ENCODE measurements around the gene ARMC12. TPM values are rescaled to one million over a fixed set of nuclear protein-coding genes. Genes with fewer than 3 reads are reported as not detected.

The ARMC12 gene, protein sequence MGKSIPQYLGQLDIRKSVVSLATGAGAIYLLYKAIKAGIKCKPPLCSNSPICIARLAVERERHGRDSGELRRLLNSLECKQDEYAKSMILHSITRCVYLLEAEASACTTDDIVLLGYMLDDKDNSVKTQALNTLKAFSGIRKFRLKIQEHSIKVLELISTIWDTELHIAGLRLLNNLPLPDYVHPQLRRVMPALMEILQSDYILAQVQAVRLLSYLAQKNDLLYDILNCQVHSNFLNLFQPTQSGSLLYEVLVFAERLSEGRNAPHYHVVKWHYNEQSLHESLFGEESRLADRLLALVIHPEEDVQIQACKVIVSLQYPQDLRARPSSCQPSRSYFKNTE
- 0.06 and 0.13 TPM in 2 replicates for total RNA-seq

GRCh38 chr6:35736982-35737412 is at the start of gene ARMC12:
ARMC12 (plus strand) TSS chr6:35737032; CDS start chr6:35737109, 77 bp downstream.

DNA sequence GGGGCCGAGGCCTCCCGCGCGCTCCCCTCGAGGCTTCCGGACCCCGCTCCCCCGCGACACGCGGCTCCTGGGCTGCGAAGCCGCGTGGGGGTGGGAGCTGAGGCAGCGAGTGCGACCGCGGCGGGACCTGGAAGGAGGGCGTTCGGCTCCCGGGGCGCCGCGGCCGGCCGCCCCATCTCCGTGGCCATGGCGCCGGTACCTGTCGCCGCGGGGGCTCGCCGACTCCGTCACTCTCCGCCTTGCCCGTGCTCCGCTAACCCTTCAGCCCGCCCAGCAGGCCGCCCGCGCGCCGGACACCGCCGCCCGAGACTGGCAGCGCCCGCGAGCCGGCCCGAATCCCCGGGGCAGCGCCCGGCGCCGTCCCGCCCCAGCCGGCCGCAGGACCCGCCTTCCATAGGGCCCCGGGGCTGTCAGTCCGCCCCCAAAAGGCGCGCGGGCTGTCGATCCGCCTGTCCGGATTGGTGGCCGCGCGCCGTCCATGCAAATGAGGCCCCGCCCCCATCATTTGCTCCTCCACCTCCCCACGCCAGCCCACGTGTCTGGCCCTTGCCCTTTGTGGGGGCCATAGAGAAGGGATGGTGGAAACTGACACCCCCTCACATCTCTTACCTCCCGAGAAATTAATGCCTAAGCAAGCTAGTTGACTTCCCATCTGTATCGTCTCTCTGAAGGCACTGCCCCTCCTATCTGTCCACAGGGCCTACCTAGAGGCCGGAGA is 48.1 kb upstream of the ARMC12 start, which contains the start of gene FKBP5:
Gene FKBP5, minus strand, starts transcription at position 311 of the 718 bp plus-strand sequence. CDS start 46,091 bp downstream, outside the sequence.

DNA sequence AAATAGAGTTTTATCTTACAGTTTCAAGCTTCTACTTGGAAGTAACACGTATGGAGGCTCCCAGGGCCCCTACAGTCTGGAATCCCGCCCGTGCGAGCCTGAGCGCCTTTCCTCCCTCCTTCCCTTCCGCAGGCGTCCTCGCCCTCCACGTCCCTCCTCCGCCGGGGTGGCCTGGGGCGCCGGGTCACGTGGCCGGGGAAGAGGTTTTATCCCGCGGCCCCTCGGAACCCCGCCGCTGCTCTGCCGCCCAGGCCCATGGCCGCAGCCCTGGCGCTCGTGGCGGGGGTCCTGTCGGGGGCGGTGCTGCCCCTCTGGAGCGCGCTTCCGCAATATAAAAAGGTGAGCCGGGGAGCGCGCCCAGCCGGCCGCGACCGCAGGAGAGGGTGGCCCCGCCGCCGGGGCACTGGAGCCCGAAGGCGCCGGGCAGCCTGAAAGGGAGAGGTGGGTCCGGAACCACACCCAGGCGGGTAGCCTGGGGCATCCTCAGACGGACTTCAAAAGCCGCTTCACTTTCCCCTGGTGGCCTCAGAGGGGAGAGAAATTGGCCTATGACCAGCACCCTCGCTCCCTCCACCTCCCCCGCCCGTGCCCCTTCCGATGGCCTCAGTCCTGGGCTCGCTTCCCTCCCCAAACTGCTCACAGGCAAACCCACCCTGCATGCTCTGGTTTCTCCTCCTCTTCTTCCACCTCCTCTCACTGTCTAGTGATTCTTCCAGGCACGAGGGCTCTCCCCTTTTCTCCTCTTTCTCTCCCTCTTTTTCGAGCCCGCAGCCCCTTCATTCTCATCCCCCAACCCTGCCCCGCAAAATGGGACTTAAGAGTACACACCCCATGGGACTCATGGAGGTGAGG is 39.8 kb downstream of the ARMC12 start, which contains the start of gene CLPSL2:
Gene CLPSL2, plus strand, starts transcription at position 235 of the 852 bp plus-strand sequence. Its CDS starts 21 bp downstream, at position 256.

GRCh38 chr6:35780719-35781118 is 43.9 kb downstream of the ARMC12 start, which contains the start of gene CLPSL1:
CLPSL1 (plus strand) TSS chr6:35781019; CDS start chr6:35781111, 92 bp downstream.

Other genes with a start within 250 kb of the ARMC12 start
- 6.9 and 7.0 TPM in 2 replicates for gene TEAD3, start 240.0 kb upstream of the ARMC12 start, total RNA-seq
- gene TULP1, start 224.1 kb upstream of the ARMC12 start, total RNA-seq: not detected in 2 replicates
- gene FKBP5, start 48.1 kb upstream of the ARMC12 start, total RNA-seq: 3.6 and 4.9 TPM in 2 replicates
- gene CLPSL2, start 39.6 kb downstream of the ARMC12 start, total RNA-seq: not detected in 2 replicates
- not detected in 2 replicates for gene CLPSL1, start 44.0 kb downstream of the ARMC12 start, total RNA-seq
- gene CLPS, start 60.3 kb downstream of the ARMC12 start, total RNA-seq: not detected in 2 replicates
- gene LHFPL5, start 68.3 kb downstream of the ARMC12 start, total RNA-seq: not detected in 2 replicates
- 43.8 and 46.1 TPM in 2 replicates for gene SRPK1, start 184.1 kb downstream of the ARMC12 start, total RNA-seq